Lower lobe of right lung (tissue), 2 donors: ENCODE results near the gene PLK2. TPM values are rescaled to one million over a fixed set of nuclear protein-coding genes. Genes with fewer than 3 reads are reported as not detected.

ENCODE experiments used
- ATAC-seq, 2 donors: fragments of 200-7000 bp; cut with Tn5 transposase; one replicate each; pipeline ENCODE4 v1.9.1; 2020 to 2022; ENCODE audit warnings: mild to moderate bottlenecking in 2 of 2, moderate library complexity in 2 of 2
- DNase-seq: peaks from one replicate; pipeline ENCODE4 v3.0.0-alpha.2; 2020
- H3K27ac ChIP-seq: fragments of 200-600 bp; one replicate; pipeline ENCODE4 v1.8.0; 2022
- H3K27me3 ChIP-seq: fragments of 200-600 bp; one replicate; pipeline ENCODE4 v1.8.0; 2022; ENCODE audit warnings: low read depth
- H3K36me3 ChIP-seq: fragments of 200-600 bp; one replicate; pipeline ENCODE4 v1.8.0; 2022; ENCODE audit warnings: mild to moderate bottlenecking
- H3K4me1 ChIP-seq: fragments of 200-600 bp; one replicate; pipeline ENCODE4 v1.8.0; 2022
- H3K4me3 ChIP-seq: fragments of 200-600 bp; one replicate; pipeline ENCODE4 v1.8.0; 2022; ENCODE audit warnings: mild to moderate bottlenecking
- H3K9me3 ChIP-seq: fragments of 200-600 bp; one replicate; pipeline ENCODE4 v1.8.0; 2022
- CTCF ChIP-seq: fragments of 200-600 bp; IDR thresholded peaks from one replicate; pipeline ENCODE4 v1.8.0; 2022; ENCODE audit warnings: antibody characterized with exemption, mild to moderate bottlenecking
- intact Hi-C: fragments of 100-400 bp; cut with DNase I; formaldehyde crosslinking; loops from one replicate; pipeline ENCODE4 v1.11.0; 2022
- total RNA-seq: library from RNA; stranded (reverse); fragmentation: NEBNext Ultra II Directional; extraction: Animal tissue kit (Norgen Biotek cat#: 25700); gene quantifications from one replicate; pipeline ENCODE4 v1.2.1, GENCODE V29; 2021
- donor health status: DM: no; HTN: yes; CAD: no; lungs with severe emphysema.

PLK2 gene
- total RNA-seq, 1 donor from 2014 or later: 37.5 TPM

- H3K4me3 ChIP-seq: no peak overlapping the region
- H3K27me3 ChIP-seq: no peaks in the 10 kb centered on the region
- H3K27ac ChIP-seq: no peak overlapping the region
- TF ChIP-seq CTCF: peak; percentile 64
- DNase-seq (no peak), ATAC-seq (no peak)
- H3K9me3 ChIP-seq: no peaks in the 10 kb centered on the region
- intact Hi-C loops: loop anchor here (5.0 kb wide), 1 partner anchor 1165 kb away; no protein-coding TSS in a partner anchor
- peaks cover 8% of the 10 kb centered on the region for H3K4me1 ChIP-seq
- no peaks in the 10 kb centered on the region for H3K36me3 ChIP-seq
Measured at GRCh38 chr5:58462623-58463230, 2.8 kb upstream of the PLK2 start.

- H3K9me3 ChIP-seq: no peaks in the 10 kb centered on the region
- no peak for TF ChIP-seq CTCF
- intact Hi-C loops: loop anchor here (5.0 kb wide), 1 partner anchor 1165 kb away; no protein-coding TSS in a partner anchor
- H3K27ac ChIP-seq: no peak overlapping the region
- H3K4me3 ChIP-seq: no peak overlapping the region
- H3K27me3 ChIP-seq: no peaks in the 10 kb centered on the region
- no peak for ATAC-seq
- H3K4me1 ChIP-seq: peaks cover 10% of the 10 kb centered on the region
- H3K36me3 ChIP-seq: peaks cover 3% of the 10 kb centered on the region
- no peak for DNase-seq
Measured at GRCh38 chr5:58462154-58462553, 2.3 kb upstream of the PLK2 start.

GRCh38 chr5:58460732-58461286, 923 bp upstream of the PLK2 start:
- Histone ChIP-seq H3K9me3 (no peaks in the 10 kb centered on the region), H3K4me3 (peak overlapping the region; percentile 78), H3K36me3 (peaks cover 17% of the 10 kb centered on the region), H3K4me1 (peaks cover 18% of the 10 kb centered on the region), H3K27ac (peak overlapping the region; percentile 96), H3K27me3 (no peaks in the 10 kb centered on the region)
- DNase-seq (peak; percentile 92), ATAC-seq (peak; percentile 88 to 93)
- TF ChIP-seq CTCF: peak; percentile 76
- intact Hi-C loops: loop anchor here (5.0 kb wide), 1 partner anchor 1164 kb away; no protein-coding TSS in a partner anchor

GRCh38 chr5:58459146-58460001, 512 bp downstream of the PLK2 start:
- Histone ChIP-seq H3K27me3 (no peaks in the 10 kb centered on the region), H3K4me1 (peaks cover 26% of the 10 kb centered on the region), H3K9me3 (no peaks in the 10 kb centered on the region), H3K4me3 (peak overlapping the region; percentile 78), H3K27ac (peak overlapping the region; percentile 96), H3K36me3 (peaks cover 31% of the 10 kb centered on the region)
- TF ChIP-seq CTCF: no peak
- intact Hi-C loops: loop anchor here (5.0 to 10.0 kb wide), 2 partner anchors 575 to 1162 kb away; no protein-coding TSS in a partner anchor
- ATAC-seq (peak; percentile 20 to 38), DNase-seq (peak; percentile 59)

GRCh38 chr5:58458743-58459145, 1.1 kb downstream of the PLK2 start:
- H3K4me3 ChIP-seq: peak overlapping the region; percentile 78
- H3K4me1 ChIP-seq: peaks cover 26% of the 10 kb centered on the region
- no peak for TF ChIP-seq CTCF
- H3K36me3 ChIP-seq: peaks cover 37% of the 10 kb centered on the region
- ATAC-seq (no peak), DNase-seq (no peak)
- intact Hi-C loops: loop anchor here (10.0 kb wide), 1 partner anchor 574 kb away; no protein-coding TSS in a partner anchor
- H3K27me3 ChIP-seq: no peaks in the 10 kb centered on the region
- H3K9me3 ChIP-seq: no peaks in the 10 kb centered on the region
- H3K27ac ChIP-seq: peak overlapping the region; percentile 96
